Activated CD4-positive, alpha-beta T cell treated with anti-CD3 and anti-CD28 coated beads, Interleukin-2, amount 50 U/mL, for 4 hours (primary cell): Measurements from ENCODE around the gene ARFGEF3.
"Not testable (repeated sequence)": the region's sequence is repeated elsewhere in the genome, so short reads cannot be mapped to it uniquely, and the experiment has no call there.

Experiments used
- DNase-seq, 2 experiments: peaks; one replicate each; pipeline ENCODE4 v3.0.0-alpha.2; 2020

The ARFGEF3 gene

DNA sequence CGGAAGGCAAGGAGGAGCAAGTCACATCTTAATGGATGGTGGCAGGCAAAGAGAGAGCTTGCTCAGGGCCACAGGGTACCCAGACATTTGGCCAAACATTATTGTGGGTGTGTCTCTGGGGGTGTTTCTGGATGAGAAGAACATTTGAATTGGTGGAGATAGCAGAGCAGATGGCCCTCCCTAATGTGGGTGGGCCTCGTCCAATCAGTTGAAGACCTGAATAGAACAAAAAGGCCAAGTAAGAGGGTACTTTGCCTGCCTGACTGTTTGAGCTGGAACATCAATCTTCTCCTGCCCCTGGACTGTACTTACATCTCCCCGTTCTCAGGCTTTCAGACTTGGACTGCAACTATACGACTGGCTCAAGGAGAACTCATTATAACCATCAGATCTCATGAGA lies 160.2 kb downstream of the ARFGEF3 start:
- DNase-seq = no peak

DNA sequence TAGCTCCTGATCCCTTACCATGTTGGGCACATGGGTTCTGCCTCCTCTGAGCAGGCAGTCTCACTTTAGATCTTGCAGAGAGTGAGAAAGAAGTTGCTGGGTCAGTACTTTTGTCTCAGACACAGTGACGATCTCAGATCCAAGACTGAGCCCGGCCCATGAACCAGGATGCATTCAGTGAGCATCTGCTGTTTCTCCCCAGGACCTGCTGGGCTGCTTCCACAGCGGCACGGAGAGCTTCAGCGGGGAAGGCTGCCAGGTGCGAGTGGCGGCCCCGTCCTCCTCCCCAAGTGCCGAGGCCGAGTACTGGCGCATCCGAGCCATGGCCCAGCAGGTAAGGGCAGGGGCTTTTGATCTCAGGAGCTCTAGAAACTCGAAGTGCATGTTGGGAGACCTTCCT lies 162.1 kb downstream of the ARFGEF3 start:
- no peak for DNase-seq

DNA sequence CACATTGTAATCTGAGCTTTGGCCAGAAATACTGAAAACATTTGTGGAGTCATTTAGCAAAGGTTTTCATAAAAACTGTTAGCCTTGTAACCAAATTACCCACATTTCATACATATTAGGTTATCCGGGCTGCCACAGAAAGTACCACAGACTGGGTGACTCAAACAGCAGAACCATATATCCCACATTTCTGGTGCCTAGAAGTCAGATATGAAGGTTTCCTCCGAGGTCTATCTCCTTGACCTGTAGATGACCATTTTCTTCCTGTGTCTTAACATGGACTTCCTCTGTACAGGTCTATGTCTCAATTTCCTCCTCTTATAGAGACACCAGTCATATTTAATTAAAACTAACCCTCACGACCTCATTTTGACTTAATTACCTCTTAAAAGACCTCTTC lies 166.5 kb downstream of the ARFGEF3 start:
- no peak for DNase-seq

DNA sequence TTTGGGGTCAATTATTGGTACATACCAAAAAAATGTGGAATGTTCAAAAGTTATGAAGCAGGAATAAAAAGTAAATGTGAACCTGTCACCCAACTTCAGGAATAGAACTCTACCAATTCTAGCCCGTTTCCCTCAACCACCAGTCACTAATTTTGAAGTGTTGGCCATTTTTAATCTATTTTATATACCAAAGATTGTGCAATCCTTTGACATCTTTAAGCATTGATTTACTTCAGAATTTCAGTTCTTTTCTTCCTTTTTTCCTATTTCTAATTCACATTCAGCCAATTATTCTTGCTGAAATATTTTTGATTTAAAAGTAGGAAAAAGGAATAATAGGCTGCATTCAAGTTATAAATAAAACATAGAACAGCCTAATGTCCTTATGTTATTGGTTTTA lies 169.0 kb downstream of the ARFGEF3 start:
- no peak for DNase-seq

DNA sequence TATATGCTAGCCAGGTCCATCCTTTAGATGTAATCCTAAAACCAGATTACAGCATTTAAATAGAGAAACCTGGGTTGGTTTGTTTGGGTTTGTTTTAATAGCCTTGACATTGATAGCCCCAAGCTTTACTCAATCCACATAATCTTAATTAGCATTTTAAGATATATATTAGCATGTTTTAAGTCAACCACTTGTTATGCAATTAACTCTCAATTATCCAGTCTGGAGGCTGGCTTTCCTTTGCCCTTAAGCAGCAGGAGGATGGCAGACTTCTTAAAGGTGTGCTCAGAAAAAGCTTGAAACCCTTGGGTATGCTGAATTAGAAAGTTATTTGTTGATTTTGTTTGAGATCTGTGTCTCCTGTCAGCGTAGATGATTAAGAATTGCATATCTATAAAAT lies 169.7 kb downstream of the ARFGEF3 start:
- no peak for DNase-seq

DNA sequence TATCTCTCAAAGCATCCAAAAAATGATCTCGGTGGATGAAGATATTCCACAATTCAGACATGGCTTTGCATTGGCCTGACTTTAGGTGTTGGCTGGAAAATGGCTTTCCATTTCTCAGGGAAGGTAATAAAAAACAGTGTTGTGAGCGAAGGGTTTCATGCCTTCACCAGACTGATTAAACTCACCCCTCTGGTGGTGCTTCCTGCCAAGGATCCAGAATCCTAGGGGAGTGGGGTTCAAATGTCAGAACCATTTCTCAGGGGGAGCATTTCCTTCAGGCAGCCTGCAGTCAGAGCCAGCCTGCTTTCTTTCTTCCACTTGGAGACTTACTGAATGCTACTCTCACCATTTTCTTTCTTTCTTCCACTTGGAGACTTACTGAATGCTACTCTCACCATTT lies 170.2 kb downstream of the ARFGEF3 start:
- DNase-seq = no peak

DNA sequence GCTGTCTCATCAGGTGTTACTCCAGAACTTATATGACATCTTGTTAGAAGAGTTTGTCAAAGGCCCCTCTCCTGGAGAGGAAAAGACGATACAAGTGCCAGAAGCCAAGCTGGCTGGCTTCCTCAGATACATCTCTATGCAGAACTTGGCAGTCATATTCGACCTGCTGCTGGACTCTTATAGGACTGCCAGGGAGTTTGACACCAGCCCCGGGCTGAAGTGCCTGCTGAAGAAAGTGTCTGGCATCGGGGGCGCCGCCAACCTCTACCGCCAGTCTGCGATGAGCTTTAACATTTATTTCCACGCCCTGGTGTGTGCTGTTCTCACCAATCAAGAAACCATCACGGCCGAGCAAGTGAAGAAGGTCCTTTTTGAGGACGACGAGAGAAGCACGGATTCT lies 172.3 kb downstream of the ARFGEF3 start:
- DNase-seq = no peak

DNA sequence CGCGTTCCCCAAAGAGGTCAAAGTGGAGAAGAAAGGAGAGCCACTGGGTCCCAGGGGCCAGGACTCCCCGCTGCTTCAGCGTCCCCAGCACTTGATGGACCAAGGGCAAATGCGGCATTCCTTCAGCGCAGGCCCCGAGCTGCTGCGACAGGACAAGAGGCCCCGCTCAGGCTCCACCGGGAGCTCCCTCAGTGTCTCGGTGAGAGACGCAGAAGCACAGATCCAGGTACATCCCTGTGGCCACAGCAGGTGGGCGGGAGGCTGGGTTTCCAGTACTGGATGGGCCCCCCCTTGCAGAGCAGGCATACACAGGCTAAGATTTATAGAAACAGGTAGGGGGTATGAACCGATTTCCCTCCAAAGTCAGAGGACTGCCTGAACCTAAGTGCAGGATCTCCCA lies 173.2 kb downstream of the ARFGEF3 start:
- DNase-seq = no peak

DNA sequence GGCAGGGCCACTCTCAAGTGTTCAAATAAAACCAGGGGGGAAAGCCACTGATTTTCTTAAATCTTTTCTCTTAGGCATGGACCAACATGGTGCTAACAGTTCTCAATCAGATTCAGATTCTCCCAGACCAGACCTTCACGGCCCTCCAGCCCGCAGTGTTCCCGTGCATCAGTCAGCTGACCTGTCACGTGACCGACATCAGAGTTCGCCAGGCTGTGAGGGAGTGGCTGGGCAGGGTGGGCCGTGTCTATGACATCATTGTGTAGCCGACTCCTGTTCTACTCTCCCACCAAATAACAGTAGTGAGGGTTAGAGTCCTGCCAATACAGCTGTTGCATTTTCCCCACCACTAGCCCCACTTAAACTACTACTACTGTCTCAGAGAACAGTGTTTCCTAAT lies 174.5 kb downstream of the ARFGEF3 start:
- DNase-seq = no peak

DNA sequence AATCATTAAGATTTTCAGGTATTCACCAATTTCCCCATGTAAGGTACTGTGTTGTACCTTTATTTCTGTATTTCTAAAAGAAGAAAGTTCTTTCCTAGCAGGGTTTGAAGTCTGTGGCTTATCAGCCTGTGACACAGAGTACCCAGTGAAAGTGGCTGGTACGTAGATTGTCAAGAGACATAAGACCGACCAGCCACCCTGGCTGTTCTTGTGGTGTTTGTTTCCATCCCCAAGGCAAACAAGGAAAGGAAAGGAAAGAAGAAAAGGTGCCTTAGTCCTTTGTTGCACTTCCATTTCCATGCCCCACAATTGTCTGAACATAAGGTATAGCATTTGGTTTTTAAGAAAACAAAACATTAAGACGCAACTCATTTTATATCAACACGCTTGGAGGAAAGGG lies 175.3 kb downstream of the ARFGEF3 start:
- no peak for DNase-seq

DNA sequence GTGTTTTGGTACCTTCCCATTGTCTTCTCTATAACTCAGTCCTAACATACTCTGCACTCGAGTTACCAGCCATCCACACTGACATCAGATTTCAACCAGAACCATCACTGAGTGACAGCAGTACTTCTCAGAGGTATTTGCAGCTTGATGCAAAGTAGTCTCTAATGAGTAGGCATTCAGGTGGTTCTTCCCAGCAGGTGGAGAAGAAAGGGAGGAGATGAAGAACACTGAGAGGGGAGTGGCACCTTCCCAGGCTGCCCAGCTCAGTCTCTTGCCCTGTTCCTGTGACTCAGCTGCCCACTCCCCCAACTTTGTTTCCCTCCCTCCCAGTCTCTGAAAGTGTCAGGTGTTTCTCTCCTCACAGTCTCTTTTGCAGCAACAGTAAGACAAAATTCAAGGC lies 177.3 kb downstream of the ARFGEF3 start:
- DNase-seq = no peak

DNA sequence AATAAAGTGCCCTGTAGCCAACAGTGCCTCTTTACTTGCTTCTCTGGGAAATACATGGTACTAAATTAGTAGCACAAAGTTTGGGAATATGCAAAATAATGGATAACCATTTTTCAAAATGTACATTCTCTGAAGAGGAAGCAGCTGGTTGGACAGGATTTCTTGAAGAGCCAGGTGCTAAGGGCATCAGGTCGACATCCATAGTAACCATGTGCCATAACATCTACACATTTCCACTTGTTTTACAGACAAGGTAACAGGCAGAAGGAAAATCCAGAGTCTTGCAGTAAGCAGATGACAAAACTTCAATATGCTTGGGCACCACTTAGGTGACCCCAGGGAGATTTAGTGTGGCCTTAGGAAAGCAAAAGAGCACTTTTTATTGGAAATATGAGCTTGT lies 179.4 kb downstream of the ARFGEF3 start:
- DNase-seq = no peak

DNA sequence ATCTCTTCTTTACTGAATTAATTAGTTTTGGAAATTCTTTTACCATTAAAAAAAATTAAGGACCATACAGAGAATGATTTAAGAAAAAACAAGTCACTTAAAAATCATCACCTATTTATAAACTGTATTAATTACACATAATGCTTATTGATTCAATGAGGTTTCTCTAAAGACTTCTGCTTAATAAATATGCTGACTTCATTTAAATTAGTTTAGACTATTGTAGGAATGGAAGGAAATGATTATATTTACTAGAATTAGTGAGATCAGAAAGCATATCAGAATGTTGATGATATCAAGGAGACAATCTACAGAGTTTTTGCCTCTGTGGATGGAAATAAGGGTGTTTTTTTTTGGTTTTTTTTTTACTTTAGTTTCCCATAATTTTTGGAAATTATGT lies 181.4 kb downstream of the ARFGEF3 start:
- no peak for DNase-seq

DNA sequence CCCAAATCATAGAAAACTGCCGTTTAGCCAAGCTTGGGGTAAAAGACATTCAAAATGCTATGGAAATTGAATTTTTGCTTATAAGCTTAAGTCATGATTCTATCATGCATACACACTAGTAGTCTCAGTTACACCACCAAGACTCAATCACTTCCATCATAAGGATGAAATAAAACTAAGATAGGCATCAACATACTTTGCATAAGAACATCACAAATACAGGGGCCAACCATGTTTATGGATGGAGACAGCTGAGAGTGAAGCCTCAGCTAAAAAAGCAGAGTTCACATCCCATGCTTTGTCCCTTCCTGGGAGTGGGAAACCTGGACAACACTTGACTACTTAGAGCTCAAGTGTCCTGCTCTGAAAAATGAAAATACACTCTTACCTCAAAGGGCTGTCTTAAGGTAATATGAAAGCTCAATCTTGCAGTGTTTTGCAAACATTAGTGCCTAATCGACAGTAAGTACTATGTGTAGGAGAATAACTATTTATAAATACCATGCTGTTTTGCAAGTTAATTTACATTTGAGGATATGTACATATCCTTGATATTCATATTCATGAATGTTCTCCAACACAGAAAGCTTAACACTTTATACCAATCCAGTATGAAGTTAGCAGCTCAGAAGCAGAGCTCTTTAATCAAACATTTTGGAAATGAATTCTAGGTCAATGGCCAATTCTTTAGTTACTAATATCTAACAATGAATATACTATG lies 184.0 kb downstream of the ARFGEF3 start:
- DNase-seq = no peak

DNA sequence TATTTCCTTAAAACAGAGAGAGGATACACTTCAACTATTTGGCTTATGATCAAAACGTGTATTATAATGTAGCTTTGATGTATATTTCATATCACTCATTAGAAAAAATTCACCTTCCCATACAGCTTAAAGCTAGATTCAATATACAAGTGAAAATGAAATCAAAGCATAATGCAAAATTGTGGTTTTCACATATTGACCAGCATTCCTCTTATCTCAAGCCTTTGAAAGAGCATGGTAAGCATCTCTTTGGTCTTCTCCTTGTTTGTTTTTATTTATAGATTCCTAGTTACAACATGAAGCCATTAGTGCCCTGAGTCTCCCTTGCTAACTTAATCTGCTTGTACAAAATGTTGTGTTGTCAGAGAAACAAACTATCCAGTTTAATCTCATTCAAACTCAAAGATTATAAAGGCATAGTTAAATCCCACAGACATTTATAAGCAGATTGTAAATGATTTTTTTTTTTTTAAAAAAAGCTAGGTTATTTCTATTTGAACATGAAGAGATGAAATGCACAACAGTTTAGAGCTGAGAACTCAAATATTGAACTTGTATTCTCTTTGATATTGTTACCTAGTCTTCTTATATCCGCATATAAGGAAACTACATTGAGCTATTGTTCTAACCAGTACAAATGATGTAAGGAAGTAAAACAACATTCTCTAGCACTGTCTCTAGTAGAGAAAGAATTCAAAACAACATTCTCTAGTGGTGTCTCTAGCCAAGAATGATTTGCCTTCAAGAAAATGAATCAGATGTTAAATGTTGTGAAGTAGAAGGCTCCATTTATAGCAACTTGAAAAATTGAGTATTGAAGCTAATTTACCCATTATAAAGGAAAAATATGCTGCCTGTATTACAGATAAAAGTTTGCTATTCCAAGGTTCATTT lies 184.8 kb downstream of the ARFGEF3 start:
- DNase-seq = no peak

DNA sequence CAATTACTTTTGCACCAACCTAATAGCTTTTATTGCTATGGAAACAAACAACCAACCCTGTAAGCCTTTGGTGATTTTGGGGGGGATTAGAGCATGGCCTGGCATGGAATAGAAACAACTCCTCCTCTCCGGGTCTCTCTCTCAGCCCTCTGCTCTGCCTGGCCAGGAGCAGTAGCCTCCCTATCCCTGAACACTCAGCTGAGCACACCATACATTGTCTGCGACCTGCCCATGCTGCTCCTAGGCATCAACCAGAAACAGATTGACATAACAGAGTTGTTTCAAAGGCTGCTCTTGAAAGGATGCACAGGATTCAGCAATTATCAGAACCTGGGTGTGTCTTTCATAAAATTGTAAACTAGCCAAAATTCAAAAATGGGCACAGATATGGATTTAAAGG lies 186.1 kb downstream of the ARFGEF3 start:
- no peak for DNase-seq

DNA sequence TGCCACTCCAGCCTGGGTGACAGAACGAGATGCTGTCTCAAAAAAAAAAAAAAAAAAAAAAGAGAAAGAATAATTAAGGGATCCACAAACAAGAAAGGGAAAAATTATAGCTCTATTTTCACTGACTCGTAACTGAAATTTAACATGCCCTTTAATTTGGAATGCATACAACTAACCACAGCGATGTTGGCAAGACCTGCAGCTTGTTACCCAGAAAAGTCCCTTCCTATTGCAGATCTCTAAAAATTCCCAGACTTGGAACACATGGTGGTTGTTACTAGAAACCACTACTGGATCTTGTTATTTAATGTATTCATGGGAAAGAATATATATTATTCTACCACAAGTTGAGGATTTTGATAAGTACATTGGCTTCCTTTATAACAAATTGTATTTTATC lies 188.2 kb downstream of the ARFGEF3 start:
- no peak for DNase-seq

DNA sequence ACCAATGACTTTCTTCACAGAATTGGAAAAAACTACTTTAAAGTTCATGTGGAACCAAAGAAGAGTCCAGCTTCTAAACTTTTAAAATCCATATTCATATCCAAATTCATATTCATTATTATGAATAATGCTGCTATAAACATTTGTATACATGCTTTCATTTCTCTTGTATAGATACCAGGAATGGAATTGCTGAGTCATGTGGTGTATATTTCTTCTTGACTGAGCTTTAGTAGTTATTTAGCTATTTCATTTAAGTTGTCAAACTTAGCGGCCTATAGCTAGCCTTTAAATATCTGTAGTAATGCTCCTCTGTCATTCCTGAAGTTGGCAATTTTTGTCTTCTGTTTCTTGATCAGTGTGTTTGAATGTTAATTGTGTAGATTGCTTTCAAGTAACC lies 196.2 kb downstream of the ARFGEF3 start:
- no peak for DNase-seq

DNA sequence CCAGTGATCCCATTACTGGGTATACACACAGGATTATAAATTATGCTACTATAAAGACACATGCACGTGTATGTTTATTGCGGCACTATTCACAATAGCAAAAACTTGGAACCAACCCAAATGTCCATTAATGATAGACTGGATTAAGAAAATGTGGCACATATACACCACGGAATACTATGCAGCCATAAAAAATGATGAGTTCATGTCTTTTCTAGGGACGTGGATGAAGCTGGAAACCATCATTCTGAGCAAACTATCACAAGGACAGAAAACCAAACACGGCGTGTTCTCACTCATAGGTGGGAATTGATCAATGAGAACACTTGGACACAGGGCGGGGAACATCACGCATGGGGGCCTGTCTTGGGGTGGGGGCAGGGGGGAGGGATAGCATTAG lies 206.9 kb downstream of the ARFGEF3 start:
- not testable (repeated sequence) for DNase-seq

DNA sequence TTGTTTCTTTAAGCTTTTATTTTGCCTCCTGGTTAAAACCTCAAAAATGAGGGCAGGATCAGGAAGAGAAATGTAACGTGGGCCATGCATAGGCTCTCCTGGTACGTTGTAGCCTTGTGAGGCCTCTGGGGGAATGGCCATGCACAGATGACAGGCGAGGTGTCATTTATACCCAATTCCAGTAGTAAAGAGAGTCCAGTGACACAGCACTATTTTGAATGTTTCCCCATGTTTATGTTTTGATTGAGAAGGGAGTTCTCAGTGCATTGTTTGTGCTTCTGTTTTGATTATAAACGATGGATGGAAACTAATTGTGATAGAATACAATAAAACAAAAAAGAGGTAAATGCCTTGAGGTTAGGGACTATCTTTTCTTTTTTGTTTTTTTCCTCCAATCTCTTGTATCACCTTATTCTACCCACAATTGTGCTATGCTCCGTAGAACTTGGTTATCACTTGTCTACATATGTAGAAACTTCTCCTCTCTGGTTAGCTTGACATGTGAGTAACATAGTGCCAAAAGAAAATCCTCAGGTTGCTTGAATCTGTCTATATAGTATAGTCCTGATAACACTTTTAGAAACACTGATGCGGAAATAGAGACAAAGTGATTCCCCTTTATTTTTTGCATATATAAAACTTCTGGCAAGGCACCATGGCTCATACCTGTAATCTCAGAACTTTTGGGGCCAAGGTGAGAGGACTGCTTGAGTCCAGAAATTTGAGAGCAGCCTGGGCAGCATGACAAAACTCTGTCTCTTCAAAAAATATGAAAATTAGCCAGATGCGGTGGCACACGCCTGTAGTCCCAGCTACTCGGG lies 209.1 kb downstream of the ARFGEF3 start:
- DNase-seq = no peak

DNA sequence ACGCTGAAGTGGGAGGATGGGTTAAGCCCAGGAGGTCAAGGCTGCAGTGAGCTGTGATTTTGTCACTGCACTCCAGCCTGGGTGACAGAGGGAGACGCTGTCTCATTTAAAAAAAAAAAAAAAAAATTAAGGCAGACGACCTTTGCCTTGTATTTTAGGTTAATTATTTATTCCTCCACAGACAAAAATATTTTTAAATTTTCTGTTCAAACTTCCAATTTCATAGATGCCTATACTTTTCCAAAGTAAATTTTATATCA lies 209.6 kb downstream of the ARFGEF3 start:
- DNase-seq = no peak

DNA sequence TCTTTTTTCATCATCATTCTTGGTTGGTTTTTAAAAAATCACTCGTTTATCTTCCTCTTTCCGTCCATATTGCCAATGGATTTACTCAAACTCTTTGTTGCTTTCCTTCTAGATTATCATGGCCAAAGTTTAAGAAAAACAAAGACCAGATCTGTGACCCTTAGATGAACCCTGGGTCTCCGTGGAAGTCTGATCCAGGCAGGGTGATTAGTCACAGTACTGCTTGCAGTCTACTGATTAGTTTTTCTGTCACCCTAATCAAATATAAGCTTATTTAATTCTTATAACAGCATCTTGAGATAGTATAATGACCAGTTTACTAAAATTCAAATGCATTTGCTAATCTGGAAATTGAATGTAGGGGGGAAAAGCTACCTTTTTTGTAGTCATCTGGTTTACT lies 210.0 kb downstream of the ARFGEF3 start:
- DNase-seq = no peak

DNA sequence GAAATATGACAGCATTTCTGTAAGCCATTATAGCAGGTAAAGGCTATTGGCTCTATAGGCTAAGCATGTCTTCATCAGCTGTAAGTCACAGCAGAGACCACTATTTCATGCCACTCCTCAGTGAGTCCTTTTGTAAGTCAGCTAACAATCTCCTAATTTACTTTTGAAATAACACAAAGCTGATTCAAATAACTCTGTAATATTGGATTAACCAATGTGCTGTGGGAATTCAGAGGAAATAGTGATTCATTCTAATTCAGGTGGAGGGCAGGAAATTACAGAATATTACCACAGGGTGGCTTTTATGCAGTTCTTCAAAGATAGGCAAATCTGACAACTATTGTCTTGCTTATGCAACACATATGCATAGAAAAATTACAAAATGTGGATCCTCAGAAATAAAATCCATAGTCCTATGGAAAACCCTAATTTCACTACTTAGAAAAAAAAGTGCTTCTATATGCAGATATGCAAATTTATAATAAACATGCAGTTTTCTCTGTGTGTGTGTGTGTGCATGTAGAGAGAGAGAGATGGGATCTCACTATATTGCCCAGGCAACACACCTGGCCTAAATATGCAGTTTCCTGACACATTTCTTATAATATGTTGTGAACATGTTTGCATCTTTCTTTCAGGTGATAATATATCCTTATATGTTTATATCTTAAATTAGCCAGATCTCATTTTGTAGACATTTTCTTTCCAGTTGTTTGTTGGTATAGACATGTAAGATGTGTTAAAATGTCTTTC lies 211.1 kb downstream of the ARFGEF3 start:
- DNase-seq = no peak
